GM12878 (cell line): ENCODE results near the gene TCIRG1. TPM values are rescaled to one million over a fixed set of nuclear protein-coding genes. Genes with fewer than 3 reads are reported as not detected.
A peak's percentile ranks its signal among the peaks of the same experiment; 100 is the strongest.

ENCODE experiments used
- ATAC-seq: fragments of 200-7000 bp; cut with Tn5 transposase; 3 replicates; pipeline ENCODE4 v1.9.1; 2020; ENCODE audit warnings: mild to moderate bottlenecking, moderate library complexity
- BruUV-seq: library from RNA; stranded (reverse); fragments of 400-500 nt; replicated peaks from 2 replicates; lab custom pipeline; 2021; lab: Mats Ljungman, UMichigan
- CTCF ChIA-PET: fragments of 300-600 bp; sonication (Branson Sonifier 250); formaldehyde crosslinking; extraction: SDS; loops from one replicate; lab custom pipeline; 2021; ENCODE audit warnings: inconsistent platforms; lab: Yijun Ruan, JAX
- POLR2A ChIA-PET: fragments of 350-600 bp; formaldehyde crosslinking; extraction: SDS; loops from one replicate; lab custom pipeline; 2021; ENCODE audit warnings: inconsistent platforms; lab: Charles Lee
- RAD21 ChIA-PET: fragments of 300-600 bp; sonication (Branson Sonifier 250); formaldehyde crosslinking; loops from one replicate; lab custom pipeline; 2023; ENCODE audit warnings: antibody characterized with exemption; ENCODE audit not compliant: unreplicated experiment; lab: Charles Lee
- SMC1A ChIA-PET: fragments of 300-600 bp; sonication (Branson Sonifier 250); formaldehyde crosslinking; loops from one replicate; lab custom pipeline; 2023; ENCODE audit not compliant: unreplicated experiment, uncharacterized antibody; lab: Charles Lee
- DNase-seq: peaks from one replicate; pipeline ENCODE4 v3.0.0-alpha.2; 2011; ENCODE audit warnings: low read depth, low spot score
- FAIRE-seq: peaks from 3 replicates; lab custom pipeline; 2011; peaks lifted over from hg19 to GRCh38; lab: Jason Lieb, UNC
- H2AFZ ChIP-seq: 2 replicates; pipeline ENCODE4 v1.6.0; 2011; ENCODE audit warnings: low read depth, low read length, control low read depth; ENCODE audit not compliant: control insufficient read depth
- H3K27ac ChIP-seq: 2 replicates; pipeline ENCODE4 v1.5.1; 2011; ENCODE audit warnings: control low read depth; ENCODE audit not compliant: control insufficient read depth, insufficient read depth
- H3K27me3 ChIP-seq, 2 experiments: replicated peaks in 1 of 2; 2 replicates each; pipeline versions ENCODE4 v1.6.0 to v1.6.1; 2011; ENCODE audit warnings: low read length in 1 of 2; ENCODE audit not compliant: control insufficient read depth in 2 of 2, insufficient read depth in 2 of 2
- H3K36me3 ChIP-seq, 2 experiments: 2 replicates each; pipeline ENCODE4 v1.5.1; 2011; ENCODE audit warnings: low read length in 1 of 2; ENCODE audit not compliant: control insufficient read depth in 2 of 2, insufficient read depth in 2 of 2
- H3K4me1 ChIP-seq: 2 replicates; pipeline ENCODE4 v1.6.1; 2011; ENCODE audit warnings: mild to moderate bottlenecking, low read length, moderate library complexity, mixed read lengths; ENCODE audit not compliant: control insufficient read depth, insufficient read depth
- H3K4me2 ChIP-seq: 2 replicates; pipeline ENCODE4 v1.6.0; 2011; ENCODE audit warnings: control low read depth; ENCODE audit not compliant: control insufficient read depth, insufficient read depth
- H3K4me3 ChIP-seq: fragments of 200-600 bp; sonication (generic); 2 replicates; pipeline ENCODE4 v1.5.1; 2016
- H3K79me2 ChIP-seq: 2 replicates; pipeline ENCODE4 v1.6.0; 2011; ENCODE audit warnings: low read length; ENCODE audit not compliant: control insufficient read depth, insufficient read depth
- H3K9ac ChIP-seq: 2 replicates; pipeline ENCODE4 v1.8.0; 2011; ENCODE audit warnings: low read length, control low read depth, mixed read lengths; ENCODE audit not compliant: control insufficient read depth, insufficient read depth
- H3K9me3 ChIP-seq: replicated peaks from 3 replicates; pipeline ENCODE4 v1.5.1; 2011; ENCODE audit warnings: mild to moderate bottlenecking, low read length; ENCODE audit not compliant: control insufficient read depth, insufficient read depth
- H4K20me1 ChIP-seq: 2 replicates; pipeline ENCODE4 v1.6.0; 2011; ENCODE audit not compliant: control insufficient read depth, insufficient read depth
- BHLHE40 ChIP-seq, 2 experiments: fragments of 450-650 bp in 1 of 2; IDR thresholded peaks; 2 replicates each; pipeline ENCODE4 v1.6.1; 2011 to 2017; ENCODE audit warnings: low read depth in 2 of 2, borderline replicate concordance in 1 of 2, improper control_type of control experiment in 1 of 2, low read length in 1 of 2, mild to moderate bottlenecking in 1 of 2
- EED ChIP-seq: sonication (generic); IDR thresholded peaks from 2 replicates; pipeline ENCODE4 v1.6.1; 2016; ENCODE audit warnings: antibody characterized with exemption, low read depth
- MEF2B ChIP-seq: fragments of 450-650 bp; IDR thresholded peaks from 2 replicates; pipeline ENCODE4 v1.6.1; 2018; ENCODE audit warnings: mild to moderate bottlenecking, moderate library complexity; ENCODE audit not compliant: partially characterized antibody, poor library complexity, severe bottlenecking
- SIN3A ChIP-seq: IDR thresholded peaks from 2 replicates; pipeline ENCODE4 v1.6.1; 2012; ENCODE audit warnings: low read depth, low read length, improper control_type of control experiment
- ZNF384 ChIP-seq: IDR thresholded peaks from 2 replicates; pipeline ENCODE4 v1.6.1; 2012; ENCODE audit warnings: low read depth, mild to moderate bottlenecking, low read length, improper control_type of control experiment, borderline replicate concordance
- WGBS: methylation state at CpG from one replicate; pipeline ENCODE4 v1.1.6; 2016; ENCODE audit warnings: low lambda C conversion rate; ENCODE audit not compliant: insufficient replicate concordance, insufficient coverage; ENCODE audit errors: missing lambda C conversion rate; 5-methylcytosine and 5-hydroxymethylcytosine counted together
- in situ Hi-C: fragments of 300-500 bp; cut with MboI; formaldehyde crosslinking; loops from 9 replicates; pipeline ENCODE4 v1.14.3; 2018; ENCODE audit warnings: mixed read lengths
- intact Hi-C: fragments of 100-400 bp; cut with micrococcal nuclease; formaldehyde crosslinking; loops from one replicate; pipeline ENCODE4 v1.14.2; 2022; ENCODE audit not compliant: unreplicated experiment
- polyA plus RNA-seq, 11 experiments: library from polyadenylated mRNA; depleted of rRNA in 4 of 11; unstranded in 6 of 11; stranded (reverse) in 5 of 11; fragments of >200 nt; fragmentation: Nextera tagmentation in 4 of 11; fragmentation: Illumina TruSeq in 1 of 11; extraction: Ambion mirVana in 4 of 11; extraction: Trizol in 1 of 11; gene quantifications; 1 replicate in 1 of 11; 2 replicates in 10 of 11; pipeline versions ENCODE4 v1.2.1 to v1.2.3, GENCODE V29; 2011 to 2016; ENCODE audit warnings: inconsistent platforms in 2 of 11, missing spikeins in 2 of 11, low read depth in 1 of 11
- total RNA-seq, 4 experiments: library from RNA; depleted of rRNA in 3 of 4; stranded (reverse); fragments of >200 nt in 3 of 4; fragmentation: Illumina TruSeq in 1 of 4; extraction: Trizol in 1 of 4; gene quantifications; 2 replicates each; pipeline versions ENCODE4 v1.2.1 to v1.2.3, GENCODE V29; 2013 to 2021
- TF ChIP-seq, protein P1 (sequence below): fragments of 450-650 bp; formaldehyde crosslinking; IDR thresholded peaks from 2 replicates; pipeline ENCODE4 v1.4.0; 2022; ENCODE audit warnings: mild to moderate bottlenecking, moderate library complexity

TCIRG1 gene
- total and polyA plus RNA-seq, 10 of the 15 experiments (the other 5 are each of a cell fraction or from before 2014, with no cell fraction given), result 0.76 to 218 (median 87.4) TPM

- intact Hi-C loops, result no loop called here
- Histone ChIP-seq H3K27me3 (no peaks in the 10 kb centered on the region; a peak in 1 of 4 replicates), H3K27ac (no peak overlapping the region), H3K4me2 (no peak overlapping the region), H3K79me2 (no peaks in the 10 kb centered on the region), H3K4me1 (no peaks in the 10 kb centered on the region), H3K9ac (no peak overlapping the region), H3K4me3 (no peak overlapping the region), H4K20me1 (no peaks in the 10 kb centered on the region), H3K9me3 (no peaks in the 10 kb centered on the region), H2AFZ (no peak overlapping the region), H3K36me3 (no peaks in the 10 kb centered on the region)
- POLR2A ChIA-PET, result no interaction called here
- FAIRE-seq (no peak), ATAC-seq (no peak), DNase-seq (no peak)
- SMC1A ChIA-PET, result no interaction called here
- in situ Hi-C loops, result no loop called here
- CTCF ChIA-PET, result interaction anchor here (2.6 kb wide), 1 partner anchor 193 kb away, joined by 6 read pairs; no protein-coding TSS in a partner anchor
- RAD21 ChIA-PET, result no interaction called here
- WGBS, result 42% methylated on average over 13 of the region's 13 CpGs
- no TSS peak for BruUV-seq
- no peak for TF ChIP-seq ZNF384
- TF ChIP-seq MEF2B, result peak; percentile 61
- TF ChIP-seq, all 136 proteins: peak for 1
Observed at GRCh38 chr11:68016161-68016903, 22.5 kb upstream of the TCIRG1 start.

- no peak for DNase-seq
- ChIA-PET CTCF (no interaction called here), SMC1A (no interaction called here), RAD21 (no interaction called here), POLR2A (no interaction called here)
- FAIRE-seq, result no peak
- in situ Hi-C loops, result no loop called here
- Histone ChIP-seq H2AFZ (no peak overlapping the region), H3K27ac (no peak overlapping the region), H3K79me2 (no peaks in the 10 kb centered on the region), H3K27me3 (no peaks in the 10 kb centered on the region; a peak in 1 of 4 replicates), H3K9me3 (no peaks in the 10 kb centered on the region), H4K20me1 (no peaks in the 10 kb centered on the region), H3K4me3 (no peak overlapping the region), H3K4me2 (no peak overlapping the region), H3K4me1 (no peaks in the 10 kb centered on the region), H3K9ac (no peak overlapping the region), H3K36me3 (no peaks in the 10 kb centered on the region)
- intact Hi-C loops, result no loop called here
- ATAC-seq, result no peak
- BruUV-seq, result no TSS peak
- TF ChIP-seq EED (no peak), BHLHE40 (IDR thresholded peaks at IDR 0.05; ENCODE audit: borderline replicate concordance in 1 of 2, low read depth in 2 of 2, low read length in 1 of 2) (peak in 1 of 2 experiments; percentile 71; a peak in 2 of 4 replicates), SIN3A (no peak)
- TF ChIP-seq, protein P1, sequence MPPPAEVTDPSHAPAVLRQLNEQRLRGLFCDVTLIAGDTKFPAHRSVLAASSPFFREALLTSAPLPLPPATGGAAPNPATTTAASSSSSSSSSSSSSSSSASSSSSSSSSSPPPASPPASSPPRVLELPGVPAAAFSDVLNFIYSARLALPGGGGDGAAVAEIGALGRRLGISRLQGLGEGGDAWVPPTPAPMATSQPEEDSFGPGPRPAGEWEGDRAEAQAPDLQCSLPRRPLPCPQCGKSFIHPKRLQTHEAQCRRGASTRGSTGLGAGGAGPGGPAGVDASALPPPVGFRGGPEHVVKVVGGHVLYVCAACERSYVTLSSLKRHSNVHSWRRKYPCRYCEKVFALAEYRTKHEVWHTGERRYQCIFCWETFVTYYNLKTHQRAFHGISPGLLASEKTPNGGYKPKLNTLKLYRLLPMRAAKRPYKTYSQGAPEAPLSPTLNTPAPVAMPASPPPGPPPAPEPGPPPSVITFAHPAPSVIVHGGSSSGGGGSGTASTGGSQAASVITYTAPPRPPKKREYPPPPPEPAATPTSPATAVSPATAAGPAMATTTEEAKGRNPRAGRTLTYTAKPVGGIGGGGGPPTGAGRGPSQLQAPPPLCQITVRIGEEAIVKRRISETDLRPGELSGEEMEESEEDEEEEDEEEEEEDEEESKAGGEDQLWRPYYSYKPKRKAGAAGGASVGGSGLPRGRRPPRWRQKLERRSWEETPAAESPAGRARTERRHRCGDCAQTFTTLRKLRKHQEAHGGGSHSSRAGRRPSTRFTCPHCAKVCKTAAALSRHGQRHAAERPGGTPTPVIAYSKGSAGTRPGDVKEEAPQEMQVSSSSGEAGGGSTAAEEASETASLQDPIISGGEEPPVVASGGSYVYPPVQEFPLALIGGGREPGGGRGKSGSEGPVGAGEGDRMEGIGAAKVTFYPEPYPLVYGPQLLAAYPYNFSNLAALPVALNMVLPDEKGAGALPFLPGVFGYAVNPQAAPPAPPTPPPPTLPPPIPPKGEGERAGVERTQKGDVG, result no peak
- 30% methylated on average over 16 of the region's 16 CpGs for WGBS
Observed at GRCh38 chr11:68016904-68017817, 21.7 kb upstream of the TCIRG1 start.
